ENCODE data around the gene THRB.

The THRB gene

GRCh38 chr3:24261521-24261920 lies 233.1 kb downstream of the THRB start:
- Histone ChIP-seq H3K4me1 (ENCODE audit: control insufficient read depth, insufficient read depth, low read length) (no peaks in the 10 kb centered on the region), H3K27ac (ENCODE audit: extremely low read depth, low read depth, low read length) (no peak overlapping the region), H3K9me3 (ENCODE audit: control insufficient read depth, insufficient read depth, low read depth, low read length) (no peaks in the 10 kb centered on the region), H3K4me3 (ENCODE audit: low read depth, low read length) (no peak overlapping the region), H3K36me3 (ENCODE audit: control insufficient read depth in 2 of 2, insufficient read depth in 1 of 2, low read length in 2 of 2) (no peaks in the 10 kb centered on the region)
- TF ChIP-seq ZNF19 (tag by site-specific recombination; IDR thresholded peaks at IDR 0.05; ENCODE audit: low read depth) = no peak
- no peak for TF ChIP-seq ZBTB10 (tag by site-specific recombination; IDR thresholded peaks at IDR 0.05)
- no peak for TF ChIP-seq EGR2 (tag by site-specific recombination; IDR thresholded peaks at IDR 0.05; ENCODE audit: low read depth)
- no peak for TF ChIP-seq BCL11B (tag by site-specific recombination; IDR thresholded peaks at IDR 0.05; ENCODE audit: low read depth)
- TF ChIP-seq ZNF610 (tag by site-specific recombination; IDR thresholded peaks at IDR 0.05; ENCODE audit: borderline replicate concordance) = no peak
- no peak for TF ChIP-seq ZSCAN23 (tag by site-specific recombination; IDR thresholded peaks at IDR 0.05)
- TF ChIP-seq REPIN1 (tag by site-specific recombination; IDR thresholded peaks at IDR 0.05; ENCODE audit: low read depth) = no peak
- TF ChIP-seq ZNF10 (tag by site-specific recombination; IDR thresholded peaks at IDR 0.05) = no peak
- no peak for TF ChIP-seq ZNF664 (tag by site-specific recombination; IDR thresholded peaks at IDR 0.05)
- TF ChIP-seq ZBTB11 (tag by site-specific recombination; conservative IDR thresholded peaks at IDR 0.05; ENCODE audit: low read depth) = no peak
- TF ChIP-seq OSR2 (tag by site-specific recombination; IDR thresholded peaks at IDR 0.05) = no peak
- TF ChIP-seq GLIS1 (tag by site-specific recombination; IDR thresholded peaks at IDR 0.05) = no peak
- ChIA-PET CTCF (interaction anchor here (0.6 to 1.5 kb wide), 3 partner anchors 35 to 422 kb away, joined by 3 to 5 read pairs (median 4); no protein-coding TSS in a partner anchor), POLR2A (no interaction called here)

- CTCF ChIA-PET = interaction anchor here (0.6 to 1.2 kb wide), 4 partner anchors 18 to 424 kb away, joined by 3 read pairs; no protein-coding TSS in a partner anchor
- H3K4me1 ChIP-seq (ENCODE audit: control insufficient read depth, insufficient read depth, low read length) = no peaks in the 10 kb centered on the region
- H3K36me3 ChIP-seq (ENCODE audit: control insufficient read depth in 2 of 2, insufficient read depth in 1 of 2, low read length in 2 of 2) = no peaks in the 10 kb centered on the region
- POLR2A ChIA-PET = interaction anchor here (0.5 kb wide), 1 partner anchor 249 kb away, joined by 3 read pairs; no protein-coding TSS in a partner anchor
- H3K4me3 ChIP-seq (ENCODE audit: low read depth, low read length) = no peak overlapping the region
- H3K27ac ChIP-seq (ENCODE audit: extremely low read depth, low read depth, low read length) = no peak overlapping the region
- no peak for TF ChIP-seq SCRT1 (tag by site-specific recombination; IDR thresholded peaks at IDR 0.05; ENCODE audit: borderline replicate concordance)
- no peak for TF ChIP-seq ZEB2 (tag by site-specific recombination; IDR thresholded peaks at IDR 0.05)
- no peak for TF ChIP-seq SETDB1 (IDR thresholded peaks at IDR 0.05; ENCODE audit: insufficient read length, low read length)
- no peak for TF ChIP-seq ZNF37A (tag by site-specific recombination; IDR thresholded peaks at IDR 0.05)
- TF ChIP-seq ZNF26 (tag by site-specific recombination; IDR thresholded peaks at IDR 0.05) = no peak
- TF ChIP-seq ZNF146 (tag by site-specific recombination; IDR thresholded peaks at IDR 0.05) = no peak
- no peak for TF ChIP-seq ZNF10 (tag by site-specific recombination; IDR thresholded peaks at IDR 0.05)
- TF ChIP-seq KLF10 (tag by site-specific recombination; IDR thresholded peaks at IDR 0.05) = no peak
- H3K9me3 ChIP-seq (ENCODE audit: control insufficient read depth, insufficient read depth, low read depth, low read length) = no peaks in the 10 kb centered on the region
These were observed 234.6 kb downstream of the THRB start for GRCh38 chr3:24259901-24260512.
